B cell (primary cell): Measurements from ENCODE around the gene RALY.

ENCODE experiments used
- CTCF ChIP-seq: fragments of 200-600 bp; IDR thresholded peaks from one replicate; pipeline ENCODE4 v1.8.0; 2022; ENCODE audit warnings: antibody characterized with exemption, mild to moderate bottlenecking
- EZH2 ChIP-seq: IDR thresholded peaks from 2 replicates; pipeline ENCODE4 v1.6.1; 2012; ENCODE audit warnings: borderline replicate concordance, low read depth, mild to moderate bottlenecking, moderate library complexity, low read length; ENCODE audit not compliant: insufficient read depth, poor library complexity, severe bottlenecking

DNA sequence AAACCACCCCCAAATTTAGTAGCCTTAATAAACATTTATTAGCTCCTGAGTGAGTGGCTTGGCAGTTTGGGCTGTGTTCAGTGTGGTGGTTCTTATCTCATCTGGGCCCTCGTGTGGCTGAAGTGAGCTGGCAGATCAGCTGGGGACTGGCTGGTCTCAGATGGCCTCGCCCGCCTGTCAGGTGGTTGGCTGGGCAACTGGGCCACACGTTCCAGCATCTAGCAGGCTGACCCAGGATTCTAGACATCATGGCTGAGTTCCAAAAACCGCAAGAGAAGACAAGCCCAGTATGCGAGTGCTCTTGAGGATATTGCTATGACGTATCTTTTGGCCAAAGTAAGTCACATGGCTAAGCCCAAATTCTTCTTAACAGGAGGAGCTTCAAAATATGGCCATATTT is 89.4 kb downstream of the RALY start:
- TF ChIP-seq CTCF: no peak
- no peak for TF ChIP-seq EZH2
